GM10266 (cell line): ENCODE measurements around the gene C1S.
"Not testable (repeated sequence)": the region's sequence is repeated elsewhere in the genome, so short reads cannot be mapped to it uniquely, and the experiment has no call there.

Source experiments
- DNase-seq: peaks from one replicate; pipeline ENCODE4 v3.0.0; 2012; ENCODE audit errors: extremely low spot score
- CTCF ChIP-seq: IDR thresholded peaks from 2 replicates; pipeline ENCODE4 v1.5.1; 2012; ENCODE audit warnings: mild to moderate bottlenecking, low read depth; ENCODE audit not compliant: control insufficient read depth, insufficient read depth; ENCODE audit errors: missing control alignments

Gene C1S

GRCh38 chr12:7106082-7106481 lies 45.6 kb downstream of the C1S start:
- TF ChIP-seq CTCF: no peak
- no peak for DNase-seq

- DNase-seq: not testable (repeated sequence)
Observed at GRCh38 chr12:7107181-7107580, 46.7 kb downstream of the C1S start.

- TF ChIP-seq CTCF: no peak
- no peak for DNase-seq
Observed at GRCh38 chr12:7107636-7108002, 47.1 kb downstream of the C1S start.

- TF ChIP-seq CTCF: no peak
- DNase-seq: peak; percentile 83
Observed at GRCh38 chr12:7108003-7108795, 47.7 kb downstream of the C1S start.

DNA sequence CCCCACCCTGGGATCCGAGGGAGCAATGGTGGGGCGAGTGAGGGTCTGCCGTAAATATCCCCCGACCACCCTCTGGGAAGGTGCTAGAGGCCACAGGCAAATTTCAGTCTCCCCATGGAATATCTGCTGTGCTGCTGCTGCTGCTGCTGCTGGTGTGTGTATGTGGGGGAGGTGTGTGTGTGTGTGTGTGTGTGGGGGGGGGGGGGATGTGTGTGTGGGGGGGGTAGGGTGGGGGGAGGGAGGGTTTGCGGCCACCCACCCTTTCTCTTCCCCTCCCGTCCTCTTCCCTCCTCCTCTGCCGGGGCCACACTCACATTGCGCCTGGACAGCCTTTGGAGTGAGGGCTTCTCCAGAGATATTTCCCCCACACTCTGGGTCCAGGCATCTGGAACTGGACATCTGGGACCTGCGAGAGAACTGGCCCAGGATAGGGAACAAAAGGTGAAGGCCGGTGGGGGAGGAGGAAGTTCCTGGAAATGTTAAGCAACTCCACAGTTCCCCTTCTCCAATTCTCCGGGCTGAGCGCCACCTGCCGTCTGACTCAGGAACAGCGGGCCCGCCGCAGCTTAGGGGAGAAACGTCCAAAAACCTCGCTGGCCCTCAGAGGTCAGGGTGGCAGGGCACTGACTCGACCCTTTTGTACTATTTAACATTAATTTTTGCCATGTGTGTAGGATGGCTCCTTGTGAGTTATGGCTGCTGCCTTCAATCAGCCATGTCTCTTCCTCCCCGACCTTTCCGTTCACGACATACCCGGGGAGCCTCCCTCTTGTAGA lies 48.5 kb downstream of the C1S start, which contains the start of gene C1RL:
Gene C1RL, minus strand, starts transcription at position 419 of the 776 bp plus-strand sequence. Its CDS starts 34 bp downstream, at position 385.
- peak; percentile 56 for DNase-seq

DNA sequence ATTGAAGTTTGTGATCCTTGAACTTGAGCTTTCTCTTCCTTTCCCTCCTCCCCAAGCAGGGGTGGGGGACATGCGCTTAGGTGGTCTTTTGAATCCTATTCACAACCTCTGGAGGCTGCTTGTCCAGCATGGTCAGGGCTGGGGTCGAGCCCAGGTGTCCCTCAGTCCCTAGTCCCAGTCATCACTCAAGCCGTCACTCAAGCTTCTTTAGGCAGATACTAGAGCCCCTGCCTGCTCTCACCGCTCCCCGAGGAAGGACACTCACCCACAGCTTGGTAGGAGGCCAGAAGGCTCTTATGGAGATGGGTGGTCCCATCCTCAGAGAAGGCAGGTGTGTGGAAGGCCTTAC lies 49.0 kb downstream of the C1S start:
- TF ChIP-seq CTCF: no peak

More for the DNA sequence above, 48.5 kb downstream of the C1S start, which contains the start of gene C1RL:
- TF ChIP-seq CTCF: peak; percentile 98

GRCh38 chr12:7110661-7111060 lies 50.1 kb downstream of the C1S start:
- no peak for TF ChIP-seq CTCF
- no peak for DNase-seq

More for the DNA sequence above, 49.0 kb downstream of the C1S start:
- no peak for DNase-seq

DNA sequence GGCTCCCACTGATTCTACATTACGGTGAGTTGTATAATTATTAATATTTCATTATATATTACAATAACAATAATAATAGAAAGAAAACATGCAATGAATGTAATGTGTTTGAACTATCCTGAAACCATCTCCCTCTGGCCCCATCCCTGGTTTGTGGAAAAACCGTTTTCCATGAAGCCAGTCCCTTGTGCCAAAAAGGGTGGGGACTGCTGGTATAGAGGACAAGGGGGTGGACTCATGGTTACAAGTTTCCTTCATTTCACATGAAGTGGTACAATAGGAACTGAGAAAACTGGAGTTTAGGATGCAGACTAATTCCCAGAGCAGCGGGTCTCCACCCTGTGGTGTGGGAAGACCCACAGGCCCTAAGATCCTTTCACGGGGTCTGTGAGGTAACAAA lies 51.5 kb downstream of the C1S start:
- no peak for DNase-seq
- no peak for TF ChIP-seq CTCF
